Peyer's patch (tissue), 4 donors: ENCODE measurements around the gene ASB3.
"Not testable (repeated sequence)": the region's sequence is repeated elsewhere in the genome, so short reads cannot be mapped to it uniquely, and the experiment has no call there.

ENCODE experiments used
- CTCF ChIP-seq, 6 experiments: fragments of 450-650 bp in 4 of 6; fragments of 200-600 bp in 2 of 6; sonication (generic) in 1 of 6; IDR thresholded peaks; one replicate each; pipeline ENCODE4 v1.5.1; 2017 to 2019; ENCODE audit warnings: antibody characterized with exemption in 6 of 6, mild to moderate bottlenecking in 3 of 6, moderate library complexity in 1 of 6
- POLR2A ChIP-seq, 2 donors: fragments of 450-650 bp; IDR thresholded peaks; one replicate each; pipeline ENCODE4 v1.5.1; 2017; ENCODE audit warnings: antibody characterized with exemption in 2 of 2, mild to moderate bottlenecking in 2 of 2, moderate library complexity in 2 of 2

DNA sequence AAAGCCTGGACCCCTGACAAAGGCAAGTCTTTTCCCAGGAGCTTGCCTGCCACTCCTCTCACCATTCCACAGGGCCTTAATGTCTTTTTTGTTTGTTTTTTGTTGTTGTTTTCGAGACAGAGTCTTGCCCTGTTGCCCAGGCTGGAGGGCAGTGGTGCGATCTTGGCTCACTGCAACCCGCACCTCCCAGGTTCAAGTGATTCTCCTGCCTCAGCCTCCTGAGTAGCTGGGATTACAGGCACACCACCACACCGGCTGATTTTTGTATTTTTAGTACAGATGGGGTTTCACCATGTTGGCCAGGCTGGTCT is 43.2 kb upstream of the ASB3 start:
- TF ChIP-seq CTCF, POLR2A (IDR thresholded peaks at IDR 0.05): not testable (repeated sequence)
